GM21423 (cell line): ENCODE data around the gene ASPN.

Experiments used
- ATAC-seq: cut with Tn5 transposase; IDR thresholded peaks from one replicate; pipeline ENCODE4 v1.9.1; 2021; ENCODE audit warnings: mild to moderate bottlenecking, moderate library complexity; ENCODE audit not compliant: unreplicated experiment

The ASPN gene

GRCh38 chr9:92506184-92506857, 24.0 kb upstream of the ASPN start:
- no peak for ATAC-seq

- no peak for ATAC-seq
Measured at GRCh38 chr9:92504881-92505280, 22.6 kb upstream of the ASPN start.

GRCh38 chr9:92503156-92503555, 20.9 kb upstream of the ASPN start:
- ATAC-seq = no peak

- ATAC-seq = no peak
Measured at GRCh38 chr9:92501671-92502393, 19.5 kb upstream of the ASPN start.

- ATAC-seq = no peak
Measured at GRCh38 chr9:92500725-92501124, 18.4 kb upstream of the ASPN start.

- ATAC-seq = no peak
Measured at GRCh38 chr9:92499701-92500100, 17.4 kb upstream of the ASPN start.

- ATAC-seq = no peak
Measured at GRCh38 chr9:92496396-92497176, 14.3 kb upstream of the ASPN start.

- no peak for ATAC-seq
Measured at GRCh38 chr9:92494856-92495255, 12.6 kb upstream of the ASPN start.

- no peak for ATAC-seq
Measured at GRCh38 chr9:92493749-92494387, 11.6 kb upstream of the ASPN start.

GRCh38 chr9:92492781-92493401, 10.6 kb upstream of the ASPN start:
- no peak for ATAC-seq

- no peak for ATAC-seq
Measured at GRCh38 chr9:92488681-92489550, 6.6 kb upstream of the ASPN start.

GRCh38 chr9:92486371-92486770, 4.1 kb upstream of the ASPN start:
- no peak for ATAC-seq

- ATAC-seq = no peak
Measured at GRCh38 chr9:92484563-92484962, 2.3 kb upstream of the ASPN start.

GRCh38 chr9:92483627-92484545, 1.6 kb upstream of the ASPN start:
- ATAC-seq = no peak

- ATAC-seq = no peak
Measured at GRCh38 chr9:92482805-92483204, 499 bp upstream of the ASPN start.

- no peak for ATAC-seq
Measured at GRCh38 chr9:92480986-92481633, 1.2 kb downstream of the ASPN start.

- no peak for ATAC-seq
Measured at GRCh38 chr9:92480291-92480771, 2.0 kb downstream of the ASPN start.

GRCh38 chr9:92479346-92479745, 3.0 kb downstream of the ASPN start:
- ATAC-seq = no peak
